ENCODE measurements around the gene HCN1. TPM values are rescaled to one million over a fixed set of nuclear protein-coding genes. Genes with fewer than 3 reads are reported as not detected.
"Not testable (repeated sequence)": the region's sequence is repeated elsewhere in the genome, so short reads cannot be mapped to it uniquely, and the experiment has no call there.

HCN1 gene
- total RNA-seq, 1 experiment from 2014 or later = not detected

GRCh38 chr5:45417285-45417998 is 278.7 kb downstream of the HCN1 start:
- DNase-seq (ENCODE audit: low spot score) = no peak

GRCh38 chr5:45414620-45415573 is 281.3 kb downstream of the HCN1 start:
- DNase-seq (ENCODE audit: low spot score) = no peak

GRCh38 chr5:45411971-45412612 is 284.1 kb downstream of the HCN1 start:
- no peak for DNase-seq (ENCODE audit: low spot score)

GRCh38 chr5:45410304-45410995 is 285.7 kb downstream of the HCN1 start:
- DNase-seq (ENCODE audit: low spot score) = no peak

DNA sequence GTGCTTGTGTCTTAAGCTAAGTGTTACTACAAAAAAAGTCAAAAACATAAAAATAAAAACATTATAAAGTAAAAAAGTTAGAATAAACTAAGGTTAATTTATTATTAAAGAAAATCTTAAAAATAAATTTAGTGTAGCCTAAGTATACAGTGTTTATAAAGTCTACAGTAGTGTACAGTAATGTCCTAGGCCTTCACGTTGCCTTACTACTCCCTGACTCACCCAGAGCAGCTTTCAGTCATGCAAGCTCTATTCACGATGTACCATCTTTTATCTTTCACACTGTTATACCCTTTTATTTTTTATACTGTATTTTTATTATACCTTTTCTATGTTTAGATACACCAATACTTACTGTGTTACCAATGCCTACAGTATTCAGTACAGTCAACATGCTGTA is 288.1 kb downstream of the HCN1 start:
- DNase-seq (ENCODE audit: low spot score) = no peak

DNA sequence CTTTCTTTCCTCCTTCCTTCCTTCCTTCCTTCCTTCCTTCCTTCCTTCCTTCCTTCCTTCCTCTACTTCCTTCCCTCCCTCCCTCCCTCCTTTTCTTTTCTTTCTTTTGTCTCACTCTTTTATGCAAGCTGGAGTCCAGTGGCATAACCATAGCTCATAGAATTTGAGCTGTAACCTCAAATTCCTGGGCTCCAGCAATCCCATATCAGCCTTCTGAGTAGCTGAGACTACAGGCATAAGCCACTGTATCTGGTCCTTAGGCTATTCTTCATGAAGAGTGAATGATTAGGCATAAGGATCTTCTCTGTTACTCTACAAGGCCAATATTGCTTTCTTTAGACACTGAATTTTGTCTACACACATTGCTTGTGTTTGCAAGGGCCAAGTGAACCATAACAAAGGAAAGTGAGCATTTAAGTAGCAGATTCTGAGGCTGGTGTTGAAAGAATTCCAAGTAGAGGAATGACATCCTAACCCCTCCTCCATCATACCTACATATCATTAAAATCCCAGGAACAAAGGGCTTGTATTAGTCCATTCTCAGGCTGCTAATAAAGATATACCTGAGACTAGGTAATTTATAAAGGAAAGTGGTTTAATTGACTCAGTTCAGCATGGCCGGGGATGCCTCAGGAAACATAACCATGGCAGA is 293.2 kb downstream of the HCN1 start:
- DNase-seq (ENCODE audit: low spot score) = no peak

- peak; percentile 18 for DNase-seq (ENCODE audit: low spot score)
Measured at GRCh38 chr5:45399041-45399440, 297.1 kb downstream of the HCN1 start.

DNA sequence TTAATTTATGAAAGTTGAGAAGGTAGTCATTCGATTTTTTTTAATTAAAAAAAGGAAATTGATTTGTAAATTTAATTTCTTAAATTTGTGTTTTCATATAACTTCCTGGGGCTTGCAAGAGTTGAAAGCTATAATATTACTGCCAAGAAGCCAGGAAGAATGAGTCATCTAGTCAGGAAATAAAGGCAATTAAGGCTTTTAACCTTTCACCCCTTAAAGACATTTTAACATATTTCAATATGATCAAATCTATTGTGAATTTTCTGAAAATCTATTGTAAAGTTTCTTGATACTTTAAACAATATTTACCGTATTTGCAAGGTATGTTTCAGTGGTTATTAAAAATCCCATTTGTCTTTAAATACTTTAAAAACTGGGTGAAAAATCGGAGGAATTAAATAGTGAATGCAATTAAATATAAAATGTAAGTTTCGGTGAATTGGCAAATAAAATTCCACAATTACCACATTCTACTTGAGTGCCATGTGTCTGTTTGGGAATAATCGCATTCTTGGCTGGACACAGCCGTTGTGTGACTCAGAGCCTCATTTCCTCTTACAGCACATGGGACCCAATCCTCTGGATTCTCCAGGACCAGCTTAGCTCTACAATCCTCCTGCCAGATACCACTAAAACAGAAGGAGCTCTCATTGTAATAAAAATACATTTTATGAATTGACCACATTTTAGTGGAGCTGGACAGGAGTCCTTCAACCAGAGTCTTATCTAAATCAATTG is 310.7 kb downstream of the HCN1 start:
- peak; percentile 94 for DNase-seq (ENCODE audit: low spot score)

- no peak for DNase-seq (ENCODE audit: low spot score)
Measured at GRCh38 chr5:45383985-45384384, 312.2 kb downstream of the HCN1 start.

DNA sequence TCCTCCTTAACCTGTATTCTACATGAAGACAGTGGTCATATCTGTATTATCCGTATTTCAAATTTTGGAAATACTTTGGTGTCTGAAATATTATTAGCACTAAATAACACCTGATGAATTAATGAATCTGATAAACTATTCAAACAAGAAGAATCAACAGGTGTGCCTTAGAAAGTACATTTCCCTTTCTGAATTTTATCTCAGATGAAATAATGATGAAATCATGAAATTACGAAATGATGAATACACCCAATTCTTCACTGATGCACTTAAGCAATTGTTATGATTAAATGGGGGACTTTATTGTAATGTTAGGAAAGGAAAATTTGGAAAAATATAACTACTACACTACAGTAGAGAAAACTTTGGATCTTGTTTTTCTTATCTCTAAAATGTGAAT is 313.6 kb downstream of the HCN1 start:
- no peak for DNase-seq (ENCODE audit: low spot score)

GRCh38 chr5:45376417-45376816 is 319.8 kb downstream of the HCN1 start:
- peak; percentile 64 for DNase-seq (ENCODE audit: low spot score)

- DNase-seq (ENCODE audit: low spot score) = no peak
Measured at GRCh38 chr5:45372629-45373028, 323.6 kb downstream of the HCN1 start.

DNA sequence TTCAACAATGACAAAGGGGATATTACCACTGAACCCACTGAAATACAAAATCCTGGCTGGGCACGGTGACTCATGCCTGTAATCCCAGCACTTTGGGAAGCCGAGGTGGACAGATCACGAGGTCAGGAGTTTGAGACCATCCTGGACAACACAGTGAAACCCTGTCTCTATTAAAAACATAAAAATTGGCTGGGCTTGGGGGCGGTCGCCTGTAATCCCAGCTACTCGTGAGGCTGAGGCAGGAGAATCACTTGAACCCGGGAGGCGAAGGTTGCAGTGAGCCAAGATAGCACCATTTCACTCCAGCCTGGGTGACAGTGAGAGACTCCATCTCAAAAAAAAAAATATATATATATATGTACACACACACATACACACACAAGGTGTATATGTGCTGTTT is 324.8 kb downstream of the HCN1 start:
- not testable (repeated sequence) for DNase-seq (ENCODE audit: low spot score)

GRCh38 chr5:45355189-45355992 is 340.8 kb downstream of the HCN1 start:
- no peak for DNase-seq (ENCODE audit: low spot score)

DNA sequence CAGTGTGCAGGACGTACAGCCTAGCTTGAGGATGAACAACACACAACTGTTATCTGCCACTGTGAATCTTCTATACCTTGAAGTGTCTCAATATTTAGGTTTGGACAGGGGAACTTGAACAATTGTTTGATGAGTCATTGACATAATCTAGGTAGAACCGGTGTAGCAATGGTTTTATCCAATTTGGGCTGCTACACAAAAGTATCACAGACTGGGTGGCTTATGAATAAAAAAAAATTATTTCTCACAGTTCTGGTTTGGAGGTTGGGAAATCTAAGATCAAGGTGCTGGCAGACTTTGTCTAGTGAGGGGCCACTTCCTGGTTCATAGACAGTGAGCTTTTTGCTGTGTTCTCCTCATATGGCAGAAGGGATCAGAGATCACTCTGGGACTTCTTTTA is 359.7 kb downstream of the HCN1 start:
- no peak for DNase-seq (ENCODE audit: low spot score)

GRCh38 chr5:45335978-45336377 is 360.2 kb downstream of the HCN1 start:
- no peak for DNase-seq (ENCODE audit: low spot score)

GRCh38 chr5:45335346-45335745 is 360.8 kb downstream of the HCN1 start:
- DNase-seq (ENCODE audit: low spot score) = no peak

DNA sequence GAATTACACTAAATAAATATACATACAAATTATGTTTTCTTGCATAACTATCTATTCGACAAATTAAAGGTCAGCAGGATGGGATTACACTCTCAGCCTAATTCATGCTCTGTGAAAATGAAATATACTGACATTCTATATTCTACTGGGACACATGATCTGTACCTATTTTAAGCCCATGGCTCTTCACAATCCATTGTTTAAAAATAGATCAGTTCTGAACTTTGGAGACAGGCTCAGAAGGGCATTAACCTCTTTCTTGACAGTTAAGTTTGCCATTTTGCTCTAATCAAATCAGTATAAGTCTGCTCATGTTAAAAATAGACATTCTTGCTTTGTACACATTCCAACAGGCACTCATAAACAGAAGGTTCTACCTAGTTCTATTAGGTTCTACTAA is 361.2 kb downstream of the HCN1 start:
- DNase-seq (ENCODE audit: low spot score) = no peak

- not testable (repeated sequence) for DNase-seq (ENCODE audit: low spot score)
Measured at GRCh38 chr5:45312627-45313026, 383.6 kb downstream of the HCN1 start.

GRCh38 chr5:45295231-45295630 is 400.9 kb downstream of the HCN1 start:
- DNase-seq (ENCODE audit: low spot score) = no peak
